Fibroblast of skin of left quadriceps (primary cell): ENCODE measurements around the gene C5orf22.

Experiments
- DNase-seq, 2 experiments: peaks; one replicate each; pipeline ENCODE4 v3.0.0-alpha.2; 2013; ENCODE audit warnings: low read depth in 2 of 2

Gene C5orf22

GRCh38 chr5:31604240-31604639 is 72.1 kb downstream of the C5orf22 start:
- no peak for DNase-seq

GRCh38 chr5:31604644-31605043 is 72.5 kb downstream of the C5orf22 start:
- DNase-seq, result no peak
